NCI-H69 (cell line): ENCODE measurements around the gene PLB1.
A peak's percentile ranks its signal among the peaks of the same experiment; 100 is the strongest.

Experiments used
- DNase-seq: peaks from one replicate; lab custom pipeline; 2025; lab: John Stamatoyannopoulos, UW

The PLB1 gene, protein sequence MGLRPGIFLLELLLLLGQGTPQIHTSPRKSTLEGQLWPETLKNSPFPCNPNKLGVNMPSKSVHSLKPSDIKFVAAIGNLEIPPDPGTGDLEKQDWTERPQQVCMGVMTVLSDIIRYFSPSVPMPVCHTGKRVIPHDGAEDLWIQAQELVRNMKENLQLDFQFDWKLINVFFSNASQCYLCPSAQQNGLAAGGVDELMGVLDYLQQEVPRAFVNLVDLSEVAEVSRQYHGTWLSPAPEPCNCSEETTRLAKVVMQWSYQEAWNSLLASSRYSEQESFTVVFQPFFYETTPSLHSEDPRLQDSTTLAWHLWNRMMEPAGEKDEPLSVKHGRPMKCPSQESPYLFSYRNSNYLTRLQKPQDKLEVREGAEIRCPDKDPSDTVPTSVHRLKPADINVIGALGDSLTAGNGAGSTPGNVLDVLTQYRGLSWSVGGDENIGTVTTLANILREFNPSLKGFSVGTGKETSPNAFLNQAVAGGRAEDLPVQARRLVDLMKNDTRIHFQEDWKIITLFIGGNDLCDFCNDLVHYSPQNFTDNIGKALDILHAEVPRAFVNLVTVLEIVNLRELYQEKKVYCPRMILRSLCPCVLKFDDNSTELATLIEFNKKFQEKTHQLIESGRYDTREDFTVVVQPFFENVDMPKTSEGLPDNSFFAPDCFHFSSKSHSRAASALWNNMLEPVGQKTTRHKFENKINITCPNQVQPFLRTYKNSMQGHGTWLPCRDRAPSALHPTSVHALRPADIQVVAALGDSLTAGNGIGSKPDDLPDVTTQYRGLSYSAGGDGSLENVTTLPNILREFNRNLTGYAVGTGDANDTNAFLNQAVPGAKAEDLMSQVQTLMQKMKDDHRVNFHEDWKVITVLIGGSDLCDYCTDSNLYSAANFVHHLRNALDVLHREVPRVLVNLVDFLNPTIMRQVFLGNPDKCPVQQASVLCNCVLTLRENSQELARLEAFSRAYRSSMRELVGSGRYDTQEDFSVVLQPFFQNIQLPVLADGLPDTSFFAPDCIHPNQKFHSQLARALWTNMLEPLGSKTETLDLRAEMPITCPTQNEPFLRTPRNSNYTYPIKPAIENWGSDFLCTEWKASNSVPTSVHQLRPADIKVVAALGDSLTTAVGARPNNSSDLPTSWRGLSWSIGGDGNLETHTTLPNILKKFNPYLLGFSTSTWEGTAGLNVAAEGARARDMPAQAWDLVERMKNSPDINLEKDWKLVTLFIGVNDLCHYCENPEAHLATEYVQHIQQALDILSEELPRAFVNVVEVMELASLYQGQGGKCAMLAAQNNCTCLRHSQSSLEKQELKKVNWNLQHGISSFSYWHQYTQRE (N-terminal part only)

DNA sequence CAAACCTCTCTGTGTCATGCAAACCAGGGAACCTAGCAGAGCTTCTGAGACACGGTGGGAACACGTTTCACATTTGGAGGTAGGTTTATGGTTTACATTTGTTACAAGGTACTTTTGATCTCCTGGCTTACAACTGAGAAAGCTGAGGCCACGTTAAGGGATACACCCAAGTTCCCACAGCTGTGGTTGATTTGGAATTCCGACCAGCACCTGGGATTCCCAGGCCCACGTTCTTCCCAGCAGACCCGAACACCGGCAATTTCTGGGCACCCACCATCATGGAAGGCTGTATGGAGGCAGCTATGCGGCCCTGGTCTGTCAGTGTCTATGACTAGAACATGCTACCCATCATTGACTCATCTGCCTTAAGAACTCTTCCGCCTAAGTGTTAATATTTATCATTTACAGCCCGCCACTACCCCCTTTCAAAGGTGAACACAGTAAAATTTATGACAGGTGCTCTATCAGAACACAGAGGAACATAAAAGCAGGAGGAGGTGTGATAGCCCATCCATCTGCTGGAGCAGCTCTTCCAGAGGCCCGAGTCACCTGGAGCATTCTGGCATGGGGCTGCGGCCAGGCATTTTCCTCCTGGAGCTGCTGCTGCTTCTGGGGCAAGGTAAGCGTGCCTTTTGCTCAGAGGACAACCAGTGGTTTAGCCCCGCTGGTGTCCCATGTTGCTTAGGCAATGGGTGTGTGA, at the start of gene PLB1:
Gene PLB1, plus strand, starts transcription at position 510 of the 700 bp plus-strand sequence. Its CDS starts 55 bp downstream, at position 565.
- DNase-seq: no peak

DNA sequence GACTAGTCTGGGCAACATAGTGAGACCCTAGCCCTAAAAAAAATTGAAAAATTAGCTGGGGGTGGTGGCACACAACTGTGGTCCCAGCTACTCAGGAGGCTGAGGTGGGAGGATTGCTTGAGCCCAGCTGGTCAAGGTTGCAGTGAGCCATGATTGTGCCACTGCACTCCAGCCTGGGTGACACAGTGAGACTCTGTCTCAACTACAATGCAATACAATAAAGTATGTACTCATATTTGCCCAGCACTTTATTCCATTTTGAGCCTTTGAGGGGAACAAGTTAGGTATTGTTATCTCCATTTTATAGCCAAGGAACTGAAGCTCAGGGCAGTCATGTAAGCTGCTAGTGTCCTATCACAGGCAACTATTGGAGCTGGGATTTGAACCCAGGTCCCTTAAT, 49.3 kb upstream of the PLB1 start:
- no peak for DNase-seq

DNA sequence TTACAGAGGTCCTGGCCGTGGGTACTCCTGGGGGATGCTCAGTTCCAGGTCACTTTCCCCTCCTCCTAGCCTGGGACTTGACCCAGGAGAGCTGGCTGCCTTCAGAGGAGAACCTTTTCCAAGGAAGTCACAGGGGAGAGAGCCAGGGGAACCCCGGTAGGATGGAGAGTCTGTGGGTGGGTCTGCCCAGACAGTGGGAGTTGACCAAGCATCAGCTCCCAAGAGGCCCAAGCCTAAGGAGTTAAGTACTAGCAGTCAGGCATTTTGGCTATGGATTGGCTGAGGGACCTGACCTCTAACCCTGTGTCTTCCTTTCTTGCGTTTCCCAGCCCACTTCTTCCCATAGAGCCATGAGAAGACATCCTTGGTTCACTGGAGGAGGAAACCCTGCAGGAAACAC, 48.8 kb upstream of the PLB1 start:
- DNase-seq: no peak

DNA sequence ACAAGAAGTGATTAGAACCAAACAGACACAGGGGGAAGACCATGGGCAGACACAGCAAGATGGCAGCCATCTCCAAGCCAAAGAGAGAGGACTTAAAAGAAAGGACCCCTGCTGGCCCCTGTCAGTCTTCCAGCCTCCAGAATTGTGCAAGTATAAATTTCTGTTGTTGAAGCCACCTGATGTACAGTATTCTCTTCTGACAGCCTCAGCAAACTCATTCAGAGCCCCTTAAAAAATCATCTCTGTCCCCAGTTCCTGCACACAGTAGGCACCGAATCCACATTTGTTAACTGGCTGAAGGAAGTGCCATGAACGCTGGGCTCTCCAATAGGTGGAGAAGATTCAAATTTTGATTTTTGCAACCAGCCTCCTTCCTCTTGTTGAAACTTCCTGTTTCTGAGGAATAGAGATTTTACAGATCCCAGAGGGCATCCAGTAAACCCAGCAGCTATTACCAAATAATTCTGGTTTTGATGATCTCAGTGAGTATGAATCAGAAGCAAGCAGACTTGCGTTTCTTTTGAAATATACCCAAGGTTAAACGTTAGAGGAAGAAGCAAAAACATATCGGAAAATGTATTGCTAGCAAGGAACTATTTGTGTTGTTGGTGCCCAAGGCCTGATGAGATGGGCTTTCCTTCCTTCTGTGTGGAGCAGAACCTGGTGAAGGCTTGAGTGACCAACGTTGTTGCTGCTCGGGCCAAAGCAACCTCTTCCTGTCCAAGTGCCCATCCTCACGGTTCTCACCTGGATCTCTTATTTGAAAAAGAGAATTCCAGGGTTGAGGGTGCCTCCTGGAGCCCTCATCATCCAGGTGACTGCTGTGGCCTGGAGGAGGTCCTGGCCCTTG, 47.7 kb upstream of the PLB1 start:
- no peak for DNase-seq

DNA sequence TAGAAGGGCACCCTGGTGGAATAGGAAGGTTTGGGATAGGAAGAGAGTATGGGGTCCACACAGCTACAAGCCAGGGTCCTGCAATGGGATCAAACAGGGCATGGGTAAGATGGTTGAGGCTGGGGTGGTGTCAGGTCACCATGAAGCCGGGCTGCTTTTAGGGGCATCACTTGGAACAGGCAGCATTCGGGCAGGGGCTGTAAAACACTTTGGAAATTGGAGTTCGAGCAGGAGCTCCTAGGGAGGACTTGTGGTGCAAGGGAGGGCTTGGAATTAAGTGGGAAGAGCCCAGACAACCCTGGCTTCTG, 47.1 kb upstream of the PLB1 start:
- DNase-seq: no peak

DNA sequence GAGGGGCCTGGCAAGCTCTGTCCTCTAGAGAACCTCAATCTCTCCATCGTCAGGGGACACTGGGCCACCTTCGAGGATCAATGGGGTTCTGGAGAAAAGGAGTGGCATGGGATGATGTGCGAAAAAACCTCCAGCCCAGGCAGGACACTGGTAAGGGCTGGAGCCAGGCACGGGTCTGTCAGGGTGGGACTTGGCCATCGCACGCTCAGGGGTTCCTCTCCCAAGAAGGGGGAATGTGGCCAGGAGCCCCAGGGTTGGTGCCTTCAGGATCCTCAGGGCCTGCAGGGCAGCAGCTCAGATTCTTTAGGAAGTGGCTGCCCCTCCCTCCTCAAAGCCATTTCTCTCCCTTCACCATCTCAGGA, 46.8 kb upstream of the PLB1 start:
- DNase-seq: no peak

DNA sequence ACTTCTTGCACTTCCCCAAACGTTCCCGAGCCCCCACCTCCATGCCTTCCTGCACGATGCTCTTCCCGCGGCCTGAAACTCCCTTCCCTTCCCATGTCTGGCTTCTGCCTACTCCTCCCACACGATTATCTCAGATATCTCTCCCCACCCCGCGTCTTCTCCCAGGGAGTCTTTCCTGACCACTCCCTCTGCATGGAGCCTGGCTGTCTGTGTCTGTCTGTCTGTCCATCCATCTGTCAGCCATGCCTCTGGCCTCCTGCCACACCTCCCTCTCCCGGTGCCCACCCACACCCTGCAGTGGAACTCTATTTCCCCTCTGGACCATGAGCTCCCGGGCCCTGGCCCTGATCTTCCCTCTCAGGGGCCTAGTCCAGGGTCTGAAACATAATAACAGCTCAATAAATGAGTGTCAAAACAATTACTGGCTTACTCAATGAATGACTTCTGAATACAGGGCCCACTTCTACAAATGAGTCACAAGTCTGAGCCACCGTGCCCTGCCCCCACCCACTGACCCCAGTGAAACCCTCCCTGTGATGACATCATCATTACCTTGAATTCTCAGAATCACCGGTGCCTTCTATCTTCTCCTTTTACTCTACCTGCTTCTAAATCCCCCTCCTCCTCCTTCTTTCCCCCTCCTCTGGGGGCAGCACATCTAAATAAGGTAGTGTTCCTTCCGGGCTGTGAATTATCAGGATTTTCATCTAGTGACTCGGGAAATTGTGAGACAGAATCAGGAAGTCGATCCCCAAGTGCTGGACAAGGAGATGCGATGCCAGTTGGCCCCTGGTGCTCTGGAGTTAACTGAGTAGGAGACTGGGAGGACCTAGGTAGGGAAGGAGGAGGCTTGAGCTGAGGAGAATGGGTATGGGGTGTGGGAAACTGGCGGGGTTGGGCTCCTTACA, 46.1 kb upstream of the PLB1 start:
- DNase-seq: peak; percentile 11

DNA sequence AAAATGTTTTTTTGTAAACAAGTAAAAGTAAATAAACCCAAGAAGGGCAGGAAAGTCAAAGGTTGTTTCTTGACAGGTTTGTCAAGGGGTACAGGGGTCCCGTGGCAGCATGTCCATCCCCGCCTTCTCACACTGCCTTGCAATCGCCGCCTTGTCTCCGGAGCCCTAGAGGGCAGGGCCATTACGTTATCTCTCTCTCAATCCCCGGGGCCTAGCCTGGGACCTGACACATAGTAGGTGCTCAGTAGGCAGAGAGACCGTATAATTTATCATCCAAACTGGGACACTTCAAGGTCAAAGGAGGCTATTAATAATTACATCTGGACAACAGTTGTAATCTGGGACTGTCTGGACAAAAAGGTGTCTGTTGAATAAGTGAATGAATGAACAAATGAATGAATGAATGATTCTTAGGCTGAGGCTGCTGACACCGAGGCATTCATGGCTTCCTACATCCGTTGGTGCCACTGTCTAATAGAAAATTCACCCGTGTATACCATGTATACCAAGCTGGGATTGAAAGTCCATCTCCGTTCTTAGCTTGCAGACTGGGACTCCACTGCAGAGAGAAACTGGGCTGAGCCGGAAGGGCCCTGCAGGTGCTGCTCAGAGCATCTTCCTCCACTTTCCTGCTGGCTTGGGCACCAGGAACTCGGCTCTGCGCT, 44.8 kb upstream of the PLB1 start:
- DNase-seq: no peak

DNA sequence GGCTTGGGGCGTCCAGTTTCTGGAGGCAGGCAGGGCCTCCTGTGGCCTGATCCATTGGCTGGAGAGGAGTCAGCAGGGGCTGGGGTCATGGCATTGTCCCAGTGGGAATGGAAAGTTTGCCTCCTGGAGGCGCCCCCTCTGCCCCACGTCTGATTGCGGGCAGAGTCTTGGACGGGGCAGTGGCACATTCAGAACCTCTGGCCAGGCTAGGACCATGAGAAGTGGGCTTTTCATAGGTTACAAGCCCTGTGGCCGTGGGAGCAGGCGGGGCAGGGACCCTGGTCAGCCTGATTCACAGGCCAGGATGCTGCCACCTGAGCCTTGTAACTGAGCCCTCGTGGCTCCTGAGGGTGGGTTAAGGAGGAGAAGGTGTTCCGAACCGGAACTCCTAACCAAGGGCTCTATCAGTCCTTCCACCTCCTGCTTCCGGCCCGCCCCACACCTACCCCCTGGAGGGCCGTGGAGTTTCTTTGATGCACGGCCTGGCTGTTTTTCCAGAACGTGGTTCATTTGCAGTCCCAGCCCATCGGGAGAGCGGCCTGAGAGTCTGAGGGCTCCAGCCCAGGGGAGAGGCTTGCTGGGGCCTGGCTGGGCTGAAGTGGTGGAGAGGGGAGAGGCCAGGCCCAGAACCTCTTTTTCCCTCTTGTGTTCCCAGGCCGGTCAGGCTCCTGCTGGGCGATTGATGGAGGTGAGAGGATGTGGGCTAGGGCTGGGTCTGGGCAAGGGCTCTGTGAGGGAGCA, 43.9 kb upstream of the PLB1 start:
- no peak for DNase-seq

DNA sequence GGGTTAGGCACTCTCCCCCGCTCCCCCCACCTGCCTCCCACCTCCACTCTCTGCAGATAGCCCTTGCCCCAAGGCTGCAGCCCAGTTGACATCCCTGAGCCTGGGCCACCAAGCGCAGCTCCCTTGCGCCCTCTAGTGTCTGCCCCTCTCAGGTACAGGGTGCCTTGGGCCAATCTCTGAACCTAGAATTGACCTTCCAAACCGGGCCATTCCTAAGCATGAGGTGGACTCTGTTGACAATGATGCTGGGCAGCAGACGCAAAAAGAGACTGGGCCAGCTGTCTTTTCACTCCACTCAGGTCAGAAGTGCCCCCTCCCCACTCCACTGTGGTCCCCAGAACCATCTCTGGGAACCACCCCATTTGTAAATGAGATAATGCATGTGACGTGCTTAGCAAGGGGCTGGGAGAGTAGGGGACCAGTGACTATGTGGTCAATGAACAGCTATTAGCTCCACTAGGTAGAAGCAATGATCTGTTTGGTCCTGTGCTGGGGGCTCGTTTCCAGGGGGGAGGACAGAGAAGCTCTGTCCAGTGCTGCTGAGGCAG, 43.3 kb upstream of the PLB1 start:
- DNase-seq: peak; percentile 51

DNA sequence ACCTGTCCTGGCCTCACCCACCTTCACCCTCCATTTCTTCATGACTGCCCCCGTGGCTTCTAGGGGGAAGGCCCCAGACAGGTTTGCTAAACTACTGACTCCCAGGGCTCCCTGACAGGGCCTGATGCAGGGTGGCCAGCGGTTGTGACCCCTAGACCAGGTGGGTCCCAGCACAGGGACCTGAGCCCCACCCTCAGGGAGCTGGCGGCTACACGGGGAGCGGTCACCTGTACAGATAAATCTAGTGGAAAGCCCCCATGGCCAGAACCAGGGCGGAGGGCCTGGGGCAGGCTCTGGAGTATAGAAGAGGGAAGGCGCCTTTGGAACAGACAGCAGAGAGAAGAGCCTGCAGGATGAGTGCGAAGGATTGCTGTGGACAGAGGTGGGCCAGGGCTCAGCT, 42.5 kb upstream of the PLB1 start:
- no peak for DNase-seq

DNA sequence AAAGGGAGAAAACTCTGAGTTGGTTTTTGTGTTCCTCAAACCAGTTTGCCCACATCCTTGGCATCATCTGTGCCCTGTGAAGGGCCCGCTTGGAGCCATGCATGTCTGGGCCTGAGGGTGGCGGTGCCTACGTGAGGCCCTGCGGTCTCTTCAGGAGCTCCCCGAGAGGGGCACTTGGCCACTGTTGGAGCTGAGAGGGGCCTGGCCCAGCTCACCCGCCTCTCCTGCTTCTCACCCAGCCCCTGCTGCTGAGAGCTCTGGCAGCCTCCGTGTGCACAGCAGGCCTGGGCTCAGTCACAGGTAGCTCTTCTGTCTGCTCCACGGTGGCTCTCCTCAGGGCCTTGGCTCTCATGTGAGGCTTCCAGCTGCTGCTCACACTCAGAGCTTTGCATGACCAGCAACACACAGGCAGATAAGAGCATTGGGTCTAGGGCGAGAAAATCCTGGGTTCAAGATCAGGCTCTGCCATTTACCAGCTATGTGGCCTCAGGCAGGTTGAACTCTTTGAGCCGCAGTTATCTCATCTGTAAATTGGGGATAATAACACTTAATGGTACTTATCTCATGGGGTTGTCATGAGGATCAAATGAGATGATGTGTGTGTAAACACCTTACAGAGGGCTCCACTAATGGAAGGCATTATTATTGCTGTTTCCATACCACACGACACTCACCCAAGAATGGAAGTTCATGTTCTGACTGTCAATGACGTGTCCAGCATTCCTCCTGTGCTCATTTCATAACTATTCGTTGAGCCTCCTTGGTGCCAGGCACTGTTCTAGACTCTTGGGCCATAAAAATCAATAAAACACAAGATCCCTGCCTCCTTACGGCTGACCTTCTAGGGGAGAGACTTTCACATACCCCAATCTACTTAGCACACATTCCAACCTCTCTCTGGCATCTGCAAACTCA, 41.6 kb upstream of the PLB1 start:
- no peak for DNase-seq

DNA sequence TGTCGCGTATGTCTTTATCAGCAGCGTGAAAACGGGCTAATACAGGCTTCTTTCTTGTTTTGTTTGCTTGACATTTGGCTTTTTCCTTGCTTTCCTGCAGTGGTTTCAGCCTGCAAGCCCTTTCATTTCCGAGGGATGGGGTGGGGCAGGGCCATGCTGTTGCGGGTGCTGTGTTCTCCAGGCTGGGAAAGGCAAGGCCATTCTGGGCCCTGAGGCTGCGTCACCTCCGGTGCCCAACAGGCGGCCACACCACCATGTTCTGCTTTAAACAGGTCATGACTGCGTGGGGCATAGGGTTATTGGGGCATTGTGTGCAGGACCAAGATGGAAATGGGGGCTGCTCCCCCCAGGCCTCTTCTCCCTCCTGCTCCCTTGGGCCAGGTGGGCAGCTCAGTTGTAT, 38.6 kb upstream of the PLB1 start:
- no peak for DNase-seq

DNA sequence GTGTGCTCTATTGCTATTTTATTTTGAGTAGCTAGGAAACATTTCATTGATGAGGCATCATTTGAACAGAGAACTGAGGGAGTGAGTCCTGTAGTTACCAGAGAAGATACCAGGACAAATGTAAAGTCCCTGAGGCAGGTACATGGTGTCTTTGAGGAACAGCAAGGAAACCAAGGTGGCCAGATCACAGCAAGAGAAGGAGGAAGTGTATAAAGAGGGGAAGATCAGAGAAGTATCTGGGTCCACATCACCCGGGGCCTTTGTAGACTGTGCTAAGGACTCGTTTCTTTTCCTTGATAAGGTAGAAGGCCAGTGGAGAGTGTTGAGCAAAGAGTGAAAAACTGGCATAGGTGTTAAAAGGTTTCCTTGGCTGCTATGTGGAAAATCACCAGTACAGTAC, 34.8 kb upstream of the PLB1 start:
- DNase-seq: no peak

DNA sequence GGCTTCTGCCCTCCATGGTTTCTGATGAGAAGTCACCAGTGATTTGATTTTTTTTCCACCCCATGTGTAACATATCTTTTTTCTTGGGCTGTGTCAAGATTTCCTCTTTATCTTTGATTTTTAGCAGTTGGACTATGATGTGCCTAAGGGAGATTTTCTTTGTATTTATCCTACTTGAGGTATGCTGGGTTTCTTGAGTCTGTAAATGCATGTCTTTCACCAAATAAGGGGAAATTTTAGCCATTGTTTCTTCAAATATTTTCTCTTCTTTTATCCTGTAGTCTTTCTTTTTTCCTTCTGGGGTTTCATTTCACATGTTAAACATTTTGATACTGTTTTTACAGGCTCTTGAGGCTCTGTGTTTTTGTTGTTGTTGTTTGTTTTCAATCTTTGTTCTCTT, 33.7 kb upstream of the PLB1 start:
- DNase-seq: no peak

DNA sequence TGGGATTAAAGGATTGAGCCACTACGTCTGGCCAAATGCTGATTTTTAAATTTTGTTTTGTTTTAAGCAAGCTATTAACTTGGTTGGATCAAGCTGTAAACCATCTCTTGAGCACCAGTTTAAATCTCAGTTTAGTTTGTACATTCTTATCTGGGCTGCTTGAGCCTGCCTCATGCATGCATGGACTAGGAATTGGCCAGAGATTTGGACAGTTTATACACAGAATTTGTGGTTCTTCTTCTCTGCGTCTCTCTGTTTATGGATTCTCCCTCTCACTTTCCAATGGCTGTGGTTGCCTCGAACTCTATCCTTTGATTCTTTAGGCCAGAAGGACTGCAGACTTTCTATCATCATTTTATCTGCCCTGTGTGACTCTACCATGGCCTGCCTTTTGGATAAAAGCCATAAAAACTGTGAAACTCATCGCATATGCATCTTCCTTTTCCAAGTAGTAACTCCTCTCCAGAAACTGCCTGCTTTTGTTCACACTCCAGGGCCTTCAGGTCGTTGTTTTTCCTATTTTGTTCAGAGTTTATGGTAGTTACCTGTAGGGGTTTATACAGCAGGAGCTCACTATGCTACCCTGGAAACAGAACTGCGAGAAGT, 32.5 kb upstream of the PLB1 start:
- DNase-seq: no peak

DNA sequence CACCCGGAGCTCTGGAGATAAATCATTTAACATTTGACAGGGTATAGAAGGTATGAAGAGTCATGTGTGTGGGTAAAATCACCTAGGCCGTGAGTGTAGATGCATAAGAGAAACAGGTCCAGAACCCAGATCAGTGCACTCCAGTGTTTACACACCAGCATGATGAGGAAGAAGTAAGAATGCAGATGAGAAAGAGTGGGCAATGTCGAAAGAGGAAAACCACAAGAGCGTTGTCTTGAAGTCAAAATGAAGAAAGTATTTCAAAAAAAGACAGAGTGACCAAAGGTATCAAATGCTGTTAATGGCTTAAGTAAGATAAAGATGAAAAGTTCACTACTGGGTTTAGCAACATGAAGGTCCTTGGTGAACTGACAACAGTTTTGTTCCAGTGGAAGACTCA, 32.0 kb upstream of the PLB1 start:
- no peak for DNase-seq
